NCI-H1694 (cell line): ENCODE measurements around the gene OTOG.

ENCODE experiments used
- DNase-seq: peaks from one replicate; lab custom pipeline; 2025; lab: John Stamatoyannopoulos, UW

OTOG gene

DNA sequence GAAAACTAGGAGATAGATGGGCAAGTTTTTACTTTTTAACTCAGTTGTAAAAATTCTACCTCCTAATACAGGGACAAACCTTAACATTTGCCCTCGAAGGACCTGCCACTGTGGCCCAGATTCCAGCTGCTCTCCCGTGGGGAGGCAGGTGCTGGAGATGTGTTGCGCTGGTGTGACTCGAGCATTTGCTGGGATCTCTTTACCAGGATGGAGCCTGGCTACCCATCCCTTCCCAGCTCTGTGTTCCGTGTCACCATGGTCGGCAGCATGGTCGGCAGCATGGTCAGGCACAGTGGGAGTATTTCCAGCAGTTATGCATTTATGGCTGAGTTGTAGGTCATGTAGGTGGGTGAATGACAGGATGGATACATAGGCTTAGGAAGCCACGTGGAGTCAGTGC lies 41.1 kb downstream of the OTOG start:
- no peak for DNase-seq

GRCh38 chr11:17588721-17589120 lies 41.7 kb downstream of the OTOG start:
- DNase-seq = no peak

DNA sequence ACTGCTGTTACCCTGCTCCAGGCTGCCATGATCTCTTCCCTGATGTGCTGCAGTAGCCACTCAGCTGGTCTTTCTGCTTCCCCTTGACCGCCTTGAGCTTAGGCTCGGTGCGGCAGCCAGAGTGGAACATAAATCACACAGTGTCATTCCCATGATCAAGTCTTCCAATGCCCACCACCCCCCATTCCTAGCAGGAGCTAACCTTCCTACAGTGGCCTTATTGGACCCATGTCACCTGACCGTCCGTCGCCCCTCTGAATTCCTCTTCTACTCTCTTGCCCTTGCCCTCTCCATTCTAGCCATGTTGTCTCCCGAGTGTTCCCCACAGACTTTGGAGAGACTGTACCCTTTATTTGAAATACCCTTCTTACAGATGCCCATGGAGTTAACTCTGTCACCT lies 43.4 kb downstream of the OTOG start:
- DNase-seq = no peak

- no peak for DNase-seq
These were observed 44.2 kb downstream of the OTOG start for GRCh38 chr11:17591293-17591692.

DNA sequence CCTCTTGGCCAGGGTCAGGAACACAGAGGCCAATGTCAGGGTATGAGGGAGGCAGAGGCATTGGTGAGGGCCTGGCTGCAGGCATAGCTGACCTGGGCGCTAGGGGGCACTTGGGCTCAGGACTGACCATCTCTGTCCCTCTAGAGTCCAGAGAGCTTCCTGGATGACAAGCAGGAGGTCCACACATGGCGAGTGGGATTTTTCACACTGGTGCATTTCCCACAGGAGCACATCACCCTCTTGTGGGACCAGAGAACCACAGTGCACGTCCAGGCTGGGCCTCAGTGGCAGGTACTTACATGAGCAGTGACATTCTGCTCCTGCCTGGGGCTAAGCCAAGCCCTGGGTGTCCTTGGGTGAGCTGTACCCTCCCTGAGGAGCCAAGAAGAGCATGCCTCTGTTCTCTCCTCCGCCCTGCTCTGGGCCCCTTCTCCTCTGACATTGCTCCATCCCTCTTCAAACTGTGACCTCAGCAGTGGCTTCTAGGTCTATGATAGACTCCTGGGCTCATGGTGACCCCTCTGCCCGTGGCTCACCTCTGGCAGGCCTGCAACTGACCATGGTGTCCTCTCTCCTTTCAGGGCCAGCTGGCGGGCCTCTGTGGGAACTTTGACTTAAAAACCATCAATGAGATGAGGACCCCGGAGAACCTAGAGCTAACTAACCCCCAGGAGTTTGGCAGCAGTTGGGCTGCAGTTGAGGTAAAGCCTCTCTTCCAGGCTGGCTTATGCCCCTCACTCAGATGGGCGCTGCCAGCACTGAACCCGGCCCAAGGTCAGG lies 46.6 kb downstream of the OTOG start:
- DNase-seq = no peak

- DNase-seq = no peak
These were observed 47.7 kb downstream of the OTOG start for GRCh38 chr11:17594686-17595192.

DNA sequence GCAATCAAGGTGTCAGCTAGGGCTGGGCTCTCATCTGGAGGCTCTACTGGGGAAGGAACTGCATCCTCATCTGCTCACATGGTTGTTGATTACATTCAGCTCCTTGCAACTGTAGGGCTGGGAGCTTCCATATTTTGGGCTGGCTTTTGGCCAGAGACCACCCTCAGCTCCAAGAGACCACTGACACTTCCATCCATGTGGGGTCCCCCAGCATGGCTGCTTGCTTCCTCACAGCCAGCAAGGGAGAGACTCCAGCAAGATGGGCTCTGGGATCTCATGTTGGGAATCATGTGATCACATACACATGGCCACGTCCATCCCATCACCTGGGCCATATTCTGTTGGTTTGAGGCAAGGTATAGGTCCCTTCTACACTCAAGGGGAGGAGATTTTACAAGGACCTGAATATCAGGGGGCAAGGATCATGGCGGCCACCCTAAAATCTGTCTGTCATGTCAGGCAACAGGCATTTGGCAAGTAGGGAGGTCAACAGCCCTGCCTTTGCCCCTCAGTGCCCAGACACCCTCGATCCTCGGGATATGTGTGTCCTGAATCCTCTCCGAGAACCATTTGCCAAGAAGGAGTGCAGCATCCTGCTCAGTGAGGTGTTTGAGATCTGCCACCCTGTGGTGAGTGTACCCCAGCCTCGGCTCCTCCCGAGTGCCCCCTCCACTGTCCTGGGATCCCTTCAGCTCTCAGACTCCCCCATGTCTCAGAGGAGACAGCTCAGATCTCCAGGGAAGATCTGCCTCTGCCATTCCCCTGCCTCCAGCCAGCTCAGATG lies 48.7 kb downstream of the OTOG start:
- no peak for DNase-seq

GRCh38 chr11:17596310-17596669 lies 49.2 kb downstream of the OTOG start:
- DNase-seq = no peak

GRCh38 chr11:17596711-17597110 lies 49.7 kb downstream of the OTOG start:
- DNase-seq = no peak

GRCh38 chr11:17597770-17598169 lies 50.7 kb downstream of the OTOG start:
- no peak for DNase-seq

GRCh38 chr11:17598700-17599459 lies 51.8 kb downstream of the OTOG start:
- peak; percentile 63 for DNase-seq

DNA sequence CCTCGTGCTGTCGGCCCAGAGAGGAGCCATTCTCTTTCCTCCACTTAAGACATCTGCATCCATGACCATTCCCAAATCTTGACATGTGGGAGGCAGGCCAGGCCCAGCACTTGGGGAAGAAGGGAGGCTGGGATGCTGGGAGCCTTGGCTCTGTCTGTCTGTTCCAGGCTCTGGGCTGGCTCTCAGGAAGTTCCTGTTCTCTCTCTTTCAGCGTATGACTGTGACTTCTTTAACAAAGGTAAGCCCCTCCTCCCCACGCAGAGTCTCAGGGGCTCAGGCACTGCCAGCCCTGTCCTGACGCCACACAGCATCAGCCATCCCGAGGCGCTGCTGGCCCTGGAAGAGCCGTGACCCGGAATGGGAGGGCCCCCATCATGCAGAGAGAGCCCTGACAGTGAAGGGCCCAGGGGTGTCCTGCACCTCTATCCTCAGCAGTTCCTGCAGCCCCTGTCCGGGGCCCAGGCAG lies 52.4 kb downstream of the OTOG start:
- no peak for DNase-seq

- no peak for DNase-seq
These were observed 53.5 kb downstream of the OTOG start for GRCh38 chr11:17600316-17601255.

- DNase-seq = no peak
These were observed 54.2 kb downstream of the OTOG start for GRCh38 chr11:17601256-17601671.

DNA sequence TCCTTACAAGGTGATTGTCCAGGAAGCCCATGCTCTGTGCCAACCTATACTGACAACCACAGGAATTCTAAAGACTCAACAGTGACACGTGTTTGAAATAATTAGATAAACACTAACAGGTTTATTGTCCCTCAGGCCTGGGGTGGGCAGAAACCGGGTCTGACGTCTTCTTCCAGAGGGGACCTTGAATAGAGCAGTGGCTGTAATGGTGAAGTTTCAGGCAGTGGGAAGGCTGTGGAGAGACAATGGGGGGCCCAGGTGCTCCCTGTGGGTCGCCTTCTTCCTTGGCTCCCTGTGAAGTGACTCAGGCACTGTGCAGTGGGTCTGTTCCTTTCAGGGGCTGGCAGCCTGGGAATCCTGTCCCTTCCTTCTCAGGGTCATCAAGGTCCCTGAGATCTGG lies 54.6 kb downstream of the OTOG start:
- DNase-seq = no peak

GRCh38 chr11:17602105-17603001 lies 55.3 kb downstream of the OTOG start:
- no peak for DNase-seq

DNA sequence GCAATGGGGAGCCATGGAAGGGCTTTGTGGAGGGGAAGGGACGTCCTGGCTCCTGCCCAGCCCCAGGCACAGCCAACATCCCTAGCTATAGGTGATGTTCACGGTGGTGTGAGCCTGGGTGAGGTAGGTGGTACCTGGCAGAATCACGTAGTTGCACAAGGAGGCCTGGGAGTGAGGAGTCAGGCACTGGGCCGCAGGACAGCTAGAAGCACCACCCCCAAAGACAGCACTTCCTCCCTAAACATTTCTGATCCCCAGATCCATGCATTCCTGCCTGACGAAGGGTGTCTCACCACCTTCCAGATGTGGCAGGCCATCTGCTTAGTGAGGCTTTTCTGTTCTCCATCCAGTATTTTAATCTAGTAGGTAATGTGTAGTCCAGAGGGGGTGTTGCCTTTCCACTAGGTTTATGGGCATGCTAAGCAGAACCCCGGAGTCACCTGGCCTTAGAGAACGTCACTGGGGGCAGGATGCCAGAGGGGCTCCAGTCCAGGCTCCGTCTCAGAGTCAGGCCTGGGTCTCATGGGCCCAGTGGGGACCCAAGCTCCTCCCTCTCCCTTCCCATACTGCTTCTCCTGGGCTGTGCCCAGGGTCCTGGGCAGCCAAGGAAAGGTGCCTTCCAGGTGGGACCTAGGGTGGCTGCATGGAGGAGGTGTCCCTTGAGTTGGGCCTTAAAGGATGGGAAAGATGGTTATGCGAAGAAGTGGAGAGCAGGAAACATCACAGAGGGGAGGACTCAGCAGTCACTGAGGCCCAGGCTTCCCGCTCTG lies 56.2 kb downstream of the OTOG start:
- no peak for DNase-seq

- no peak for DNase-seq
These were observed 57.3 kb downstream of the OTOG start for GRCh38 chr11:17604201-17604914.

- no peak for DNase-seq
These were observed 57.8 kb downstream of the OTOG start for GRCh38 chr11:17604915-17605233.
